Activated CD8-positive, alpha-beta T cell treated with anti-CD3 and anti-CD28 coated beads for 36 hours (primary cell): ENCODE results near the gene LRMDA. TPM values are rescaled to one million over a fixed set of nuclear protein-coding genes. Genes with fewer than 3 reads are reported as not detected.

ENCODE experiments used
- ATAC-seq: fragments of 200-7000 bp; cut with Tn5 transposase; one replicate; pipeline ENCODE4 v1.10.0; 2021; ENCODE audit warnings: mild to moderate bottlenecking, moderate library complexity
- CTCF ChIA-PET: fragments of 350-600 bp; sonication (Branson Sonifier 250); formaldehyde crosslinking; loops from one replicate; lab custom pipeline; 2021; ENCODE audit warnings: antibody characterized with exemption; lab: Charles Lee
- POLR2A ChIA-PET: fragments of 350-600 bp; sonication (Branson Sonifier 250); formaldehyde crosslinking; loops from one replicate; lab custom pipeline; 2021; ENCODE audit warnings: antibody characterized with exemption; lab: Charles Lee
- DNase-seq: peaks from one replicate; pipeline ENCODE4 v3.0.0-alpha.2; 2020
- H3K27ac Mint-ChIP-seq: one replicate; pipeline ENCODE4 v1.8.0; 2021; ENCODE audit warnings: mild to moderate bottlenecking, mixed read lengths
- H3K27me3 Mint-ChIP-seq: one replicate; pipeline ENCODE4 v1.8.0; 2021; ENCODE audit warnings: mixed read lengths
- H3K36me3 Mint-ChIP-seq: one replicate; pipeline ENCODE4 v1.8.0; 2021; ENCODE audit warnings: low read depth, mixed read lengths
- H3K4me1 Mint-ChIP-seq: one replicate; pipeline ENCODE4 v1.8.0; 2021; ENCODE audit warnings: low read depth, mixed read lengths
- H3K4me3 Mint-ChIP-seq: one replicate; pipeline ENCODE4 v1.8.0; 2021; ENCODE audit warnings: mild to moderate bottlenecking, moderate library complexity, mixed read lengths
- H3K9me3 Mint-ChIP-seq: one replicate; pipeline ENCODE4 v1.8.0; 2021; ENCODE audit warnings: mixed read lengths
- intact Hi-C: fragments of 100-400 bp; cut with micrococcal nuclease; formaldehyde crosslinking; loops from one replicate; pipeline ENCODE4 v1.10.0; 2022
- total RNA-seq, 2 experiments: library from RNA; stranded (reverse); gene quantifications; one replicate each; pipeline ENCODE4 v1.2.3, GENCODE V29; 2021
- TF ChIP-seq, protein P1 (sequence below): fragments of 200-600 bp; IDR thresholded peaks from one replicate; pipeline ENCODE4 v1.8.0; 2022; ENCODE audit warnings: antibody characterized with exemption, mild to moderate bottlenecking

Gene LRMDA
- total RNA-seq, 2 experiments from 2014 or later = not detected

DNA sequence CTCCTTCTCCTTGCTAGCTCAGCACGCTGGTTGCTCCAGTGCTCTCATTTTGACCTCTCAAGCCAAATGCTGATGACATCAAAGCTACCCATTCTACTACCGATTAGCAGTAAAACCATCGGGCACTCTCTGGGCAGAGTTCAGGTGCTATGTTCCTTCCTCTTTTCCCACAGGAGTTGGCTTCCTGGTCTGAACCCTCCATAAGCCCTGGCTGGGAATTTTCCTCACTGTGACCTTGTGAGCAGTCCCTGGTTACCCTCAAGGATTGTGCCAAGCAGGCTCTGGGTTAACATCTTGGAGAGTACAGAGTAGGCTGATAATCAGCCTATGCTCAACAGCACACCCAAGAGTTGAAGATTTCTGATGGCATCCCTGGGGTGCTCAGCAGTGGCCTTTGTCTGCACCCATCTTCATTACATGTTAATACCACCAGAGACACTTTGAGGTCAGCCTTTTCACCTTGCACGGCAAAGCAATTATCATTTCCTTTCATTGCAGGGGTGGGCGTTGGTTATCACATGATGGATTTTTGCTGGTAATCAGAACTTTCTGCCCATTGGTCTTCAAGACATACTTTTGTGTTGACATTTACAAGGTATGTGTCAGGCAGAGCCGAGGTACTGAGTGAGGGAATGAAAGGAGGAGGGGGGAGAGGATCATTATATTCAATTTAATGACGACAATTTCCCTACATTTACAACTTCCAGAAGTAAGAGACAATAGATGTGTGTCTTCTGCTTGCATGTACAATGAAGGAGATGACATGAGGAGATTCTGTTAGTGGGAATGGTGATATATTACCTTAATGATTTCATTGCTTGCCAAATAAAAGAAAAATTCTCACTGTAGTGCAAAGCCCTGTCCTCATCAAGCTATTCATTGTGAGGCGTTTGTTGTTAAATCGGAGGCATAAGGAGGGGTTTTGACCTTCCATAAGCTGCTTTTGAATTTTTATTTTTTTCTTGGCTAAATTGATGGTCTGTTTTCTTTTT, 452.0 kb downstream of the LRMDA start:
- Mint-ChIP-seq H3K36me3 (no peaks in the 10 kb centered on the region), H3K27ac (no peak overlapping the region), H3K4me3 (no peak overlapping the region), H3K4me1 (no peaks in the 10 kb centered on the region), H3K27me3 (no peaks in the 10 kb centered on the region), H3K9me3 (no peaks in the 10 kb centered on the region)
- ChIA-PET POLR2A (no interaction called here), CTCF (no interaction called here)
- TF ChIP-seq, protein P1, sequence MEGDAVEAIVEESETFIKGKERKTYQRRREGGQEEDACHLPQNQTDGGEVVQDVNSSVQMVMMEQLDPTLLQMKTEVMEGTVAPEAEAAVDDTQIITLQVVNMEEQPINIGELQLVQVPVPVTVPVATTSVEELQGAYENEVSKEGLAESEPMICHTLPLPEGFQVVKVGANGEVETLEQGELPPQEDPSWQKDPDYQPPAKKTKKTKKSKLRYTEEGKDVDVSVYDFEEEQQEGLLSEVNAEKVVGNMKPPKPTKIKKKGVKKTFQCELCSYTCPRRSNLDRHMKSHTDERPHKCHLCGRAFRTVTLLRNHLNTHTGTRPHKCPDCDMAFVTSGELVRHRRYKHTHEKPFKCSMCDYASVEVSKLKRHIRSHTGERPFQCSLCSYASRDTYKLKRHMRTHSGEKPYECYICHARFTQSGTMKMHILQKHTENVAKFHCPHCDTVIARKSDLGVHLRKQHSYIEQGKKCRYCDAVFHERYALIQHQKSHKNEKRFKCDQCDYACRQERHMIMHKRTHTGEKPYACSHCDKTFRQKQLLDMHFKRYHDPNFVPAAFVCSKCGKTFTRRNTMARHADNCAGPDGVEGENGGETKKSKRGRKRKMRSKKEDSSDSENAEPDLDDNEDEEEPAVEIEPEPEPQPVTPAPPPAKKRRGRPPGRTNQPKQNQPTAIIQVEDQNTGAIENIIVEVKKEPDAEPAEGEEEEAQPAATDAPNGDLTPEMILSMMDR = no peak
- intact Hi-C loops = no loop called here
- no peak for DNase-seq
- ATAC-seq = no peak

- DNase-seq (no peak), ATAC-seq (no peak)
- intact Hi-C loops = no loop called here
- H3K27me3 Mint-ChIP-seq = no peaks in the 10 kb centered on the region
- H3K4me3 Mint-ChIP-seq = no peak overlapping the region
- H3K9me3 Mint-ChIP-seq = no peaks in the 10 kb centered on the region
- ChIA-PET POLR2A (no interaction called here), CTCF (no interaction called here)
- no peak overlapping the region for H3K27ac Mint-ChIP-seq
- no peaks in the 10 kb centered on the region for H3K4me1 Mint-ChIP-seq
- H3K36me3 Mint-ChIP-seq = no peaks in the 10 kb centered on the region
- TF ChIP-seq, protein P1 = no peak
These were observed 453.4 kb downstream of the LRMDA start for GRCh38 chr10:75884808-75885207.

DNA sequence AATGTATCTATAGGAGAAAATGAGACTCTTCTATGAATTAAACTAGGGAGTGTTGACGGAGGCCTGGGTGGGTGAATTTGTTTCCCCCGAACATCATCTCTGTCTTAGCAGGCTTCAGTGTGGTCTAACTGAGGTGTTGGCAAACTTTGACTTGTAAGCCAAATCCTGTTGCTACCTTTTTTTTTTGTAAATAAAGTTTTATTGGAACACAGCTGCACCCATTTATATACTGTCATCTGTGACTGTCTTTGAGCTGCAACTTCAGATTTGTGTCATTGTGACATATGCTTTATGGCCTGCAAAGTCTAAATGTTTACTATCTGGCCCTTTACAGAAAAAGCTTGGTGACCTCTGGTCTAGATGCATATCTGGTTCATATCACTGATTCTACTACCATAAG, 455.9 kb downstream of the LRMDA start:
- H3K36me3 Mint-ChIP-seq = no peaks in the 10 kb centered on the region
- ChIA-PET CTCF (no interaction called here), POLR2A (no interaction called here)
- no peaks in the 10 kb centered on the region for H3K9me3 Mint-ChIP-seq
- intact Hi-C loops = no loop called here
- no peaks in the 10 kb centered on the region for H3K4me1 Mint-ChIP-seq
- TF ChIP-seq, protein P1 = no peak
- DNase-seq (no peak), ATAC-seq (no peak)
- H3K27ac Mint-ChIP-seq = no peak overlapping the region
- no peak overlapping the region for H3K4me3 Mint-ChIP-seq
- no peaks in the 10 kb centered on the region for H3K27me3 Mint-ChIP-seq

DNA sequence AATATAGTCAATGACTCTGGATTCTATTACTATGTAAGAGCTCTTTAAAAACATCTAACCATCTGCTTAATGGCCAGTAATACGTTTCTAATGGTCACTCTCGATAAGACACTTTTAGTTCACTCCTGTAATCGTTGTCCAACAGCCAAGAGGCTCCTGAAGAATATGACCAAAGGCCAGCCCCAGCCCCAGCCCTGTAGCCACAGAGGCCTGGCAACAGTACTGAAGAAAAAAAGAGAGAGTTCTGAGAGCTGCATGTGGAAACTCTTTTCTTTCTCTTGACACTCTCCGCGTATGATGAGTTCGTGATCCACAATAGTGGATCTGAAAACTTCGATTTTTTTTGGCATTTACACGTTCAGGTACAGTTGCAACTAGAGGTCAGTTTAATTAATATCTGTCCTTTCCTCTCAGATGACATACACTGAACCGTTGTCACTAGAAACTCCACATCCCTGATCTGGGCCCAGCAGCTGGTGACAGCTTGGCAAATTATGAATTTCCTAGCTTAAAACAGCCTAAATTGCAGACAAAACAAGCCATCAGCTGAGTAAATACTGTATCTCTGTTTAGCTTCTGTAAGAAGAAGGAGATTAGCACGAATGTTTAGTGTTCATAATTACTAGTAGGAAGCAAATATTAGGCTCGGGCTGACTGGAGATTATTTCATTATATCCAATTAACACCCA, 456.7 kb downstream of the LRMDA start:
- CTCF ChIA-PET = no interaction called here
- POLR2A ChIA-PET = no interaction called here
- Mint-ChIP-seq H3K9me3 (no peaks in the 10 kb centered on the region), H3K27ac (no peak overlapping the region), H3K27me3 (no peaks in the 10 kb centered on the region), H3K4me3 (no peak overlapping the region), H3K36me3 (no peaks in the 10 kb centered on the region), H3K4me1 (no peaks in the 10 kb centered on the region)
- ATAC-seq (no peak), DNase-seq (no peak)
- intact Hi-C loops = no loop called here
- TF ChIP-seq, protein P1 = no peak

DNA sequence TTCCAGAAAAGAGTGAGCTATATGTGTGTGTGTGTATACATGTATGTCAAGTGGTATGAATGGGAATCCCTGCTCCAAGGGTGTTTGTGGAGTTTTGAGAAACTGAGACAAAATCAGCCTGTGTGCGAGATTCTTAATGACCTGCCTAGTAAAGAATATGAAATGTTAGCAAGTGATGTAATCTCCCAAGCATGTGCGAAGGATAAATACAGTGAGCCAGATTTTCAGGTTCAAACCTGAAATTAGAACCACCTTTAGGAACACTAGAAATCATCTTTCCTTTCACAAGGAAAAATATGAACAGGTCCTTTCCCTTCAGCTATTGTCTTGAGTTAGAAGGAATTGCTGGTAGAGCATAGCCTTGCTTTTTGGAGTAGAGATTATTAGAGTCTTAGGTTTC, 457.6 kb downstream of the LRMDA start:
- Mint-ChIP-seq H3K4me1 (no peaks in the 10 kb centered on the region), H3K36me3 (no peaks in the 10 kb centered on the region), H3K4me3 (no peak overlapping the region), H3K27me3 (no peaks in the 10 kb centered on the region), H3K27ac (no peak overlapping the region), H3K9me3 (no peaks in the 10 kb centered on the region)
- TF ChIP-seq, protein P1 = no peak
- CTCF ChIA-PET = no interaction called here
- POLR2A ChIA-PET = no interaction called here
- intact Hi-C loops = no loop called here
- ATAC-seq (no peak), DNase-seq (no peak)
